HG02870 (cell line): ENCODE data around the gene MRPL10.
A peak's percentile ranks its signal among the peaks of the same experiment; 100 is the strongest.

Source experiments
- ATAC-seq: cut with Tn5 transposase; IDR thresholded peaks from one replicate; pipeline ENCODE4 v1.9.1; 2021; ENCODE audit warnings: mild to moderate bottlenecking, moderate library complexity; ENCODE audit not compliant: unreplicated experiment

The MRPL10 gene

DNA sequence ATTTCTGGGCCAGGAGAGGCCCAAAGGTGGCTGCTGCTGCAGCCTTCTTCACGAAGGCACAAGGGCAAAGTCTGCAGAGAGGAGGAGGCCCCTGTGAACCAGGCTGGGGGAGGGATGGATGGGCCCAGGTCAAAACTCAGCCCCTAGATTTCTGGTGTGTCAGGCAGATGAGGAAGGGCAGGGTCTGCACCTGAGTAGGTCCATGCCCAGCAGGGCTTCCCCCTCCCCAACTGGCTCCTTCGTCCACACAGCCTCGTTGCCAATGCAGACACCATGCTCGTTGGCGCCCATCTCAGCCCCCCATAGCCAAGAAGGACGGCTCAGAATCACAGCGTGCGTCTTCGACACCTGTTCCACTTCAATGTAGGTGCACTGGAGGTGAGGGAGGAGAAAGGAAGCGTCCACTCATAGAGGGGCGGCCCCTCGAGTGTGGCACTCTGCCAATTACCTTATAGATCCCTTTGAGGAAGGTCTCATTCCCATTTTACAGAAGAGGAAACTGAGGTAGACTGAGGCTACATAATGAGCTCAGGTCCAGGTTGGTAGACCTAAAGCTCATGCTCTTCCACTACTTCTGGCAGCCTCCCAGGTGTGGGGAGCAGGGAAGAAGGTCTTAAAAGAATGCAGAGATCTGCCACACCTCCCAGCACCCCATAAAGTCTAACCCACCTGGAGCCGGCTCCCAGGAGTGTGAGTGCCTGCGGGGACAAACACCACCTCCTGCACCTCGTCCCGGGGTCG lies 8.8 kb upstream of the MRPL10 start:
- ATAC-seq, result no peak

DNA sequence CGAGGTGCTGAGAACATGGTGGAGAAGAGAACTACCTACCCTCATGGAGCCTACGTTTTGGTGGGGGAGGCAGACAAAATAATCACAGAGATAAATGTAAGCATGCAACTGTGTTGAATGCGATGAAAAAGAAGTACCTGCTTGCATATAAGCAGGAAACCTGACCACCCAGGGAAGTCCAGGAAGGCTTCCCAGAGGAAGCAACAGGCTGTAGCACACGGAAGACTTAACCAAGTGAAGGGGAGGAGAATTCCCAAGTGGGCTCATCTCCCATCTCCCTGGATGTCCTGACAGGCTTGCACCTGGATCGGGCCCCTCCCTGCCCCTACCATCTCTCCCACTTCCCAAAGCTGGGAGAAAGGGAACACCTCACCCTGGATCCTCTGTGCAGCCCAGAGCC lies 7.7 kb upstream of the MRPL10 start:
- ATAC-seq, result no peak

DNA sequence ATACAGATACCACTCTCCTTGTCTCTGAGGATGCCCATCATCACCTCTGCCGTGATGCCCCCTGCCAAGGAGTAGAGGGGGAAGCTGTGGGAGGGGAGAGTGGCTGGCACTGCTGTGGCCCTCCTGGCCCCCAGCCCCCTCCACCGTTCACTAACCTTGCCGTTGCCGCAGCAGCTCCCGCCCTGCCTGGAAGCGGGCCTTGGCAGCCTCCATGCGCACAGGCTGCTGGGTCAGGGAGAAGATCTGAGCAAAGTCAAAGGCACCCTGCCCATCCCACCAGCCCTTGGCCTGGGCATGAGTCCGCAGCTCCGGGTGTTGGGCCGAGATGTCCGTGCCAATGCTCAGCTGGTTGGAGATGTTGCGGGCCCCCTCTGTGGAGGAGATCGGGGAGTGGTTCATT lies 7.3 kb upstream of the MRPL10 start:
- no peak for ATAC-seq

DNA sequence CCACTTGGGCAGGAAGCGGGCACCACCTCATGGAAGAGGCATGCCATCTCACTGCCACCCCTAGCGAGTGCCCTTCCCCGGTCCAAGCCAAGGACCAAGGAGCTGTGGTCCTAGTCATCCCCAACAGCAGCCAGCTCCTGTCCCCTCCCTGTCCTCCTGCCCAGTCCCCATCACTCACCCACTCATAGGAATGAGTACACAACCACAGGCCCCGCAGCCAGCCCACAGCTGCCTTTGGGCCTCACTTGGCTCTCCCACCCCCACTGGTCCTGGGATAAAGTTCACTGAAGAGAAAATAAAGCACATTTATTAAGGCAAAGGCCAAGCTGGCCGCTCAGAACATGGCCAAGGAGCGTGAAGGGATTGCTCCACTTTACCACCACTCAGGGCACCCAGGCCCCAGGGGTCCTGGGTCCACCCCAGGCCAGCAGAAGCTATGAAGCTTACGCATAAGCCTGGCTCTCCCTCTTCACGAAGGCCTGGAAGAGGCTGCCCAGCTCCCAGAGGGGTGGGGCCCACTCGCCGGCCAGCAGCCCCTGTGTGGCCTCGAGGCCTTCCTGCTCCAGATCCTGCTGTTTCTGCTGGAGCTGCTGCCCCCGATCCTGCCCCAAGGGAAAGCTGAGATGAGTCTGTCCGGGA lies 6.2 kb upstream of the MRPL10 start:
- ATAC-seq, result no peak

DNA sequence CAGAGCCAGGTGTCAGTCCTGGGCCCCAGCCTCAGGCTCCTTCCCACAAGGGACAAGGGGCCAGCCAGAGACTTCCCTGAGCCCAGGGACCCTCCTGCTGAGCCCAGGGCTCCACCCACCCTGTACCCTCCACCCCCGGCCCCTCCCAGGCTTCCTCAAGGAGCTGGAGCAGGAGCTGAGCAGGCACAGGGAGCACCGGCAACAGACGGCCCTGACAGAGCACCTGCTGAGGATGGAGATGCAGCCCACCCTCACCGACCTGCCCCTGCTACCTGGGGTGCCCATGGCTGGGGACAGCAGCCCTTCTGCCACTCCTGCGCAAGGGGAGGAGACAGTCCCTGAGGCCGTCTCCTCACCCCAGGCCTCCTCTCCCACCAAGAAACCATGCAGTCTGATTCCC lies 5.3 kb upstream of the MRPL10 start:
- ATAC-seq, result no peak

DNA sequence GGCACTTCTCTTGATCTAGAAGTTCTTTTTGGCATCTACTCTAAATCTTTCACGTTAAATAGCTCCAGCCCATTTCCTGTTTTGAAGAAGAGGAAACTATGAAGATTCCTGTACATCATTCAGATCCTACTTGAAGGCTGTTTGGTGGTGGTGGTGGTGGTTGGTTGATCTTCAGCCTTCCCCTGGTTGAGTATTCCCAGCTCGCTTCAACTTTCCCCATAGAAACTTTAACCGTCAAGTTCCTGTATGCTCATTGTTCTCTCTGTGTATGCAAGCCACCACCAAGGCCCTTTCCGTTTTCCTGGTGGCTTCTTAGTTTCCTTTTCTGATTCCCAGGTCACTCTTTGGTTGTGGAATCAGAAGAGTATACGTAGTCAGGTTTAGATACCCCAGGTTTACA lies 3.4 kb upstream of the MRPL10 start:
- no peak for ATAC-seq

DNA sequence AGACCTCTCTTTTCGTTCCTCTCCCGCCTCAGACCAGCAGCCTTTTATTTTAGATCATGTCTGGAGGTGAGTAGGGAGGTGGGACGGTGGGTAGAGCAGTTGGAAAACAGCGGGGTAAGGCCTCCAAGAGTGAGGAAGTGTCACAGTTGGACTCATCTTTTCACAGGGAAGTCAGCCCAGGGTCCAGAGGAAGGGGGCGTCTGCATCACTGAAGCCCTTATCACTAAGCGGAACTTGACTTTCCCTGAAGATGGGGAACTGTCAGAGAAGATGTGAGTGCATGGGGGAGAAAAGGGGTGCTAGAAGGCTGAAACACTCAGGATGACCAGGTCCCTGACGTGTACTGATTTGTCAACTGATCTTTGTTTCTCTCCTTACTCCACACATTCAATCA lies 590 bp upstream of the MRPL10 start:
- no peak for ATAC-seq

DNA sequence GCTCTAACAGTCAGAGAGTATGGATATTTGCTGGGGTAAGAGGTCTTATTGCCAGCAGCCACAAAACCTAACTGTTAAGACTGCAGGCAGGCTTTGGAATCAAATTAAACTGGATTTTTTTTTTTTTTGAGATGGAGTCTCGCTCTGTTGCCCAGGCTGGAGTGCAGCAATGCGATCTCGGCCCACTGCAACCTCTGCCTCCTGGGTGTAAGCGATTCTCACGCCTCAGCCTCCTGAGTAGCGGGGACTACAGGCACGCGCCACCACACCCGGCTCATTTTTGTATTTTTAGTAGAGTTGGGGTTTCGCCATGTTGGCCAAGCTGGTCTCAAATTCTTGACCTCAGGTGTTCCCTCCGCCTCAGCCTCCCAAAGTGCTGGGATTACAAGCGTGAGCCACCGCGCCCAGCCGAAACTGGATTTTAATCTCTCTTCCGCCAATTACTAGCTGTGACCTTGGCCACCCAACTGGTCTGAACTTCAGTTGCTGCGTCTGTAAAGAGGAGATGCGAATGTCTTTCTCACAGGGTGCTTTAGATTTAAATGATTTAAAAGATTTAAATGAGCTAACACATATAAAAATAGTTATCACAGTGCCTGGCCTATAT lies 842 bp downstream of the MRPL10 start:
- no peak for ATAC-seq

DNA sequence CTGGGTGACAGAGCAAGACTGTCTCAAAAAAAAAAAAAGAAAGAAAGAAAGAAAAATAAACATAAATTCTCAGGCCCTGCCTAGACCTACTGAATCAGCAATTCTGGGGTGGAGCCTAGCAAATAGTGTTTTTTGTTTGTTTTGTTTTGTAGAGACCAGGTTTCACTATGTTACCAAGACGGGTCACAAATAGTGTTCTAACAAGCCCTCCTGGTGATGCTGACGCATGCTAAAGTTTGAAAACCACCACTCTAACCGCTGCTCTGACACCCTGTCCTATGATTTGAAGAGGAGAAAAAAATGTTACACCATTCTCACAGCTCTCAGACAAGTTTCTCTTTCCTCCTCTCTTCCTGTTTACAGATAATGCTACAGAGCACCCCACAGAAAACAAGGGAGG lies 1.5 kb downstream of the MRPL10 start:
- ATAC-seq, result no peak

DNA sequence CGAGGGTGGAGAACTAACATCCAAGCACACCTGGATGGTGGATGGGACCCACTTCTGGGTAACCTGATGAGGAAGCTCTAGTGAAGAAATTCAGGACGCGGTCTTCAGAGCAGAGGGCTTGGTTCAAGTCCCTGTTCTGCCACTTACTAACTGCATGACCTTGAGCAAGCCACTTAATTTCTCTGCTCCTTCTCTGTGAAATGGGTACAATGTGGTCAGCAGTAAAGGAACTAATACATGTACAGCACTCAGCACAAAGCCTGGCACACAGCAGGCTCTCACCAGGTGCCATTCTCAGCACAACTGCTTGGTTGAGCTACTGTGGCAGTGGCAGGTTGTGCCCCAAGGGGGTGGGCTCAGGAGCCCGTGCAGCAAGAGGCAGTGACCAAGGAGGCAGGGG lies 7.8 kb downstream of the MRPL10 start:
- ATAC-seq, result no peak

DNA sequence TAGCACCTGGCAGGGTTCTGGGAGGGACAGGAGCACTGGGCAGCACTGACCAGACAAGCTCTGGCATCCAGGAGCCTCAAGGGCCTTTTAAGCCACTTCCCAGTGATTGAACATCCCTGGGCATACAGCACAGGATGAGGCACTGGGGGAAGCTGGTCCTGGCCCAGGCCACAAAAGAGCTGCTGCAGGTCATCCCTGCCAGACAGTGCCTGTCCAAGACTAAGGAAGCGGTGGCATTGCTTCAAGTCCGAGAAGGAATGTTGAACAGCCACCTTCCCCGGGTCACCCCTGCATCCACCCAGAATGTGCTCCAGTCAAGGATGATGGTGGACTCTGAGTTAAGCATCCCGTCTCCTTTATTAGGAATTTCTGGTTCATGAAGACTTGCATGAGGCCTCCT lies 8.6 kb downstream of the MRPL10 start:
- ATAC-seq, result no peak

DNA sequence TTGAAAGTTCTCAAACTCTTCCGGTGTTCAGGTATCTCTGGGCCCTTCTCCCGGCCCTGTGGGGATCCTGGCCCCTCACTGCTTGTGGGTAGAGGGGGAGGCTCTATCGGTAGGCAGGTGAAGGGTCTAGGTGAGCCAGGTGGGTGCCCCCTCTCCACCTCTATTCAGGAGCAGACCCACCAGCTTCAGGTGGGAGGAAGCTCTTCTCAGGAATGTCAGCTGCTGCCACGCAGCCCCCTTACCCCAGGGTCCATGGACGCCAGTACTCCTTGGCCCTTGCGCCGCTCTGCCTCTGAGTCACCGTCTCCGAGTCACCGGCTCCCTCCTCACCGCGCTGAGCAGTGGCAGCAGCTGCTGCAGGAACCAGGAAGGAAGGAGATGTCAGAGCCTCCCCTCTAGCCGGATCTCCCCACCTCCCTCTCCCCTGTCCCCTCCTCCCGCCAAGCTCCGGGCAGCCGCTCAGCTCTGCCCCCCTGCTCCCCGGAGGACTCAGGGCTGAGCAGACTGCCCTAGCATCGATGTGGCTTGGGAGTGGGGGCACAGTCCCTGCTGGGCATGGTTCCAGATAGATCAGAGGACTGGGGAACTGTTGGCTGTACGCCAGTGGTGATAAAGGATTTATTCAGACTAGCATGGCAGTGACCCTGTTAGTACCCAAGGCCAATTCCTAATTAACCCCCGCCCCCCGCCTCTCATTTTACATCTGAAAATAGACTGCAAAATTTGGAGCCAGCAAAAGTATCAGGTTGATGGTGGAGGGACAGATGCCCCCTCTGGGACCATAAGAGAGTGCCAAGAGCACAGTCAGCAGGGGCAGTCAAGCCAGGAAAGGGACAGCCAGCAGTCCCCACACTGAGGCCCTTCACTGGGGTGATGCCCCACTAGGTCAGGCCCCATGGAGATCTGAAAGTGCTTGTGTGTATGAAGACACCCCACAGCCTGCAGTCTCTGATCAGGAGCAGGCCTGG lies 9.6 kb downstream of the MRPL10 start, which contains the start of gene OSBPL7:
Gene OSBPL7, minus strand, starts transcription at position 371 of the 968 bp plus-strand sequence. CDS start 1,516 bp downstream, outside the sequence.
- peak; percentile 85 for ATAC-seq

DNA sequence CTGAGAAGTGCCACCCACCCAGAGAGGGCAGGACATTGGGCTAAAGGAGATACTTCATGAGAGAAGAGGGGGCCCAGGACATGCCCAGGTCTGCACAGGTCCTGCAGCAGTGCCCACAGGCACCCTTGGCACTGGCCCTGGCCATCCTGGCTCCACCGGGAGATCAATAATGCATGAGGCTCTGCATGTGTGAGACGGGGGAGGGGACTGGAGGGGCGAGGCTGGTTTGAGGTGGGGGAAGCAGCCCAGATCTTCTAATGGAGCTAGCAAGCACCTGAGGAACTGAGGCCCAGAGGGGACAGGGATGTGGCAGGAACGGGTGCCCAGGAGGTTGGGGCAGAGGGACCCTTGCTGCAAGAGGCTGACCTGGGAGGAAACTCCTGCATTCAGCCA lies 10.3 kb downstream of the MRPL10 start:
- ATAC-seq, result no peak

DNA sequence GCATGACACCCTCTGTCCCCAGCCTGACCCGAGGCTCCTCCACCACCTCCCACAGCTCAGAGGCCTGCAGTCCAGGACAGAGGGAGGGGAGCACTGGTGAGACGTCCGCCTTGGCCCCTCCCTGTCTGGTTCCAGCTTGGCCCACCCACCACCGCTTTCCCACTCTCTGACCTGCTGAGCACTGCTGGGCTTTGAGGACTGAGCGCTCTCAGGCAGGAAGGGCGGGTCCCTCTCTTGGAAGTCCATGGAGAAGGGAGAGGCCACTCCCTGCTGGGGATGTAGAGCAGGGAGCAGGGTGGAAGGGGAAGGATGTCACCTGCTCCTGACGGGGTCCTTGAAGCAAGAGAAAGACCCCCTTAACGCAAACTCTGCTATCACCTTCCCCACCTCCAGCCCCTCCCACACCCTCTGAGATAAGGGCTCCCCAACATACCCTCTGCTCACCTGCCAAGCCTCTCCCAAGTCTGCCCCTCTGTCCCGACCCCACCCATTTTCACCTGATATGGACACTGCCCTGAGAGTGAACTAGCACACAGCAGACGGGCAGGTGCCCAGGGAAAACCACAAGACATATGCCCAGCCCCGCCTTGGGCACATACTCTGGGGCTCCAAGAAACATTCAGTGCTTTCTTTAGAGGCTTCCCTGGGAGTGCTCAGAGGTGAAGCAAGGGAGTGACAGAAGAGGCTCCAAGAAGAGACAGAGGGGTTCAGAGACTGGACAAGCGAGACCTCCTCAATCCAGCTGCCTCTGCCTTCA lies 11.1 kb downstream of the MRPL10 start:
- no peak for ATAC-seq

DNA sequence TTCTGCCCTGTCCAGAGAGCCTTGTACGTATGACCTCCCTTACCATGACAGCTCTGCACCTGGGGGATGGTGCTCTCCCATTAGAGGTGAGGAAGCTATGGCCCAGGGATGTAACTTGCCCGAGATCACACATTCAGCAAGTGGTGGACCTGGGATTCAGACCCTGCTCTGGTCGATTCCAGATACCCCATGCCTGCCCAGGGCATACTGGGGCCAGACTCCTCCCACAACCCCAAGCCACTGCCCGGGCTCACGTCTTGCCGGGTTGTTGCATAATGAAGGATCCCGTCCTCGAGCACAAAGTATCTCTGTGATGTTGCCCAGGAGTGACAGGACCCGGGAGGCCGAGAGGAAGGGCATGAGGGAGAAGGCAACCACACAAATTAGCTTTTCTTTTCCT lies 11.9 kb downstream of the MRPL10 start:
- no peak for ATAC-seq

DNA sequence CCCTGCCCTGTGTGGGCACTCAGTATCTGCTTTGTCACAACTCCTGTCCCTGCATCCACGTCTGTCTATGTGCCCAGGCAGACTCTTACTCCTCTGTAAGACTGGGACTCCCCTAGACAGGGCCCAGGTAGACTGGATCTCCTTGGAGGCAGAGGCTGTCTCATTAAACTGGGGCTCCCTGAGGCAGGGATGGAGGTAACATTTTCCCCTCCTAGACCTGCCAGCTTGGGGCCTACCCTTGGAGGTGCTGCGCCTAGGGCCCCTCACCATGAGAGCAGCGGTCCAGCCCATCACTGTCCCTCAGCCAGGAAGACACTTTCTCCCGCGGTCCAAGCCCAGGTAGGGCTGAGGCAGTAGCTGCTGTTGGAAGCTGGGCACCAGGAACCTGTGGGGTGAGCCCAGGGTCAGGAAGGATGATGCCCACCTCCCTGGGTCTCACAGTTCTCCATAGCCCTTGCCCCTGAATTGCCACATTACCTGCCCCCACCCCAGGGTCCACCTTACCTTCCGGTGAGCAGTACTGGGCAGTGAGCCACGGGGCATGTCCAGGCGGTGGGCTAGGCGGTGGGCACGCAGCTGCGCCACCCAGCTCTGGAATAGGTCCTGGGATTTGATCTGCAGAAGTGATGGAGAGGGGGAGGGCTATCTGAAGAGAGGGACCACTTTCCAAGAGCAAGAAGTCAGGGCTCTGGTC lies 13.2 kb downstream of the MRPL10 start:
- no peak for ATAC-seq

DNA sequence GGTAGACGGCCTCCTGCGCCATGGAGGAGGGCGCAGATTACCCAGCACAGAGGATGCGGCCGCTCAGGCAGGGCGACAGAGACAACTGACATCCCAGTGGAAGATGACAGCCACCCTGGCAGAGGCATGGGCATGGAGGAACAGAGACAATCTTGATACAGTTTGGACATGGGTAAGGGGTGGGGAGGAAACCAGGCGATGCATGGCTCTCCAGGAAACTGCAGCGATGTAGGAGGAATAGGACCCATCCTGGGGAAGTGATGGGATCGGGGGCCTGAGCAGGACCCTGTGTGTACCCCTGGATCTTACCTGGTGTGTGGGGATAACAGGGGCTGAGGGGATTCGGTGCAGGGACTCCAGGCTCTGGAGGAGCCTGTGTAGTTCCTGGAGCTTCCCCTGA lies 14.4 kb downstream of the MRPL10 start:
- no peak for ATAC-seq

DNA sequence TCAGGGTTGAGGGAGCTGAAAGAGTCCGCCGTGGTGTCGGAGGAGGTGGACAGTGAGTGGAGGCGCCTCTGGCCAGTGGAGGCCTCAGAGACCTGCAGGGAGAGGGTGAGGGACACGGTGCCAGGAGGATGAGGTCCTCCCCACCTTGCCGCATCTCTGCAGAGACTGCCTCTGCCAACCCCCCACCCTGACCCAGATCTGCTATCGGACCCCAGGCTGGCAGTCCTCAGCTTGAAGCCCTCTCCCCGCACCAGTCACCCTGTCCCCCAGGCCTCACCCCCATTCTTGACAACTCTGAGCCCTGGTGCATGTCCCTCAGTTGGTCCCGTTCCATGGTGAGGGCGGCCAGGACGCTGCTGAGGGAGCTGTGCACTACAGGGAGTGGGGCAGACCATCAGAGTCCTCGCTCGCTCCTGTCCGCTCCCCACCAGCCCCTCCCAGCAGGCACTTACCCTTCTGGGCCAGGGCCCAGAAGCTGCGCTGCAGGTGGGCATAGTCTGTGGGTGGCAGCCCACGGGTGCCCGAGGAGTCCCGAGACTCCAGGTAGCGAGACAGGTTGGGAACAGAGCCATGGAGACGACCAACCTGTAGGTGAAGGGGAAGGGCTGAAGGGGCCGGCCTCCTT lies 15.1 kb downstream of the MRPL10 start:
- ATAC-seq, result no peak
